ENCODE results near the gene TRMT1.

DNA sequence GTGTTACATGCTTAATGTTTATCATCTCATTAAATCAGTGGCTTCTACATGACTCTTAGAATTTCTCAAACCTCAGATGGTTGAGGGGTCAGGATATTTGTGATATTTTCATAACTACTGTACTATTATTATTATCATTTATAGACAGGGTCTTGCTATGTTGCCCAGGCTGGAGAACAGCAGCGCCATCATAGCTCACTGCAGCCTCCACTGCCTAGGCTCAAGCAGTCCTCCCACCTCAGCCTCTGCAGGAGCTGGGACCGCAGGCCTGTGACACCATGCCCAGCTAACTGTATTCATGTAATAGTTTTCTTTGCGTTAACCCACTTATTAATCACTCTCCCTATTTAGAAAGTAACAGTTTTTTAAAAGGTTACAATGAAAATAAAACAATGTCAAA, 43.2 kb upstream of the TRMT1 start:
- TF ChIP-seq, protein P1, sequence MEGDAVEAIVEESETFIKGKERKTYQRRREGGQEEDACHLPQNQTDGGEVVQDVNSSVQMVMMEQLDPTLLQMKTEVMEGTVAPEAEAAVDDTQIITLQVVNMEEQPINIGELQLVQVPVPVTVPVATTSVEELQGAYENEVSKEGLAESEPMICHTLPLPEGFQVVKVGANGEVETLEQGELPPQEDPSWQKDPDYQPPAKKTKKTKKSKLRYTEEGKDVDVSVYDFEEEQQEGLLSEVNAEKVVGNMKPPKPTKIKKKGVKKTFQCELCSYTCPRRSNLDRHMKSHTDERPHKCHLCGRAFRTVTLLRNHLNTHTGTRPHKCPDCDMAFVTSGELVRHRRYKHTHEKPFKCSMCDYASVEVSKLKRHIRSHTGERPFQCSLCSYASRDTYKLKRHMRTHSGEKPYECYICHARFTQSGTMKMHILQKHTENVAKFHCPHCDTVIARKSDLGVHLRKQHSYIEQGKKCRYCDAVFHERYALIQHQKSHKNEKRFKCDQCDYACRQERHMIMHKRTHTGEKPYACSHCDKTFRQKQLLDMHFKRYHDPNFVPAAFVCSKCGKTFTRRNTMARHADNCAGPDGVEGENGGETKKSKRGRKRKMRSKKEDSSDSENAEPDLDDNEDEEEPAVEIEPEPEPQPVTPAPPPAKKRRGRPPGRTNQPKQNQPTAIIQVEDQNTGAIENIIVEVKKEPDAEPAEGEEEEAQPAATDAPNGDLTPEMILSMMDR (conservative IDR thresholded peaks at IDR 0.05; ENCODE audit: low read depth, low read length): no peak
- TF ChIP-seq EZH2 (IDR thresholded peaks at IDR 0.05; ENCODE audit: low read length, unreplicated experiment) (no peak), EZH2phosphoT487 (IDR thresholded peaks at IDR 0.05; ENCODE audit: borderline replicate concordance, low read length) (no peak)

Data from PC-3 (cell line).